ENCODE measurements around the gene TNFAIP8L1.
A peak's percentile ranks its signal among the peaks of the same experiment; 100 is the strongest.

The TNFAIP8L1 gene

GRCh38 chr19:4682417-4683200 lies 43.3 kb downstream of the TNFAIP8L1 start:
- no peaks in the 10 kb centered on the region for H3K27me3 ChIP-seq (ENCODE audit: control insufficient read depth in 3 of 3, insufficient read depth in 3 of 3, low read depth in 1 of 3, low read length in 3 of 3)
- no peaks in the 10 kb centered on the region for H3K4me1 ChIP-seq (ENCODE audit: control insufficient read depth in 2 of 2, insufficient read depth in 1 of 2, low read depth in 1 of 2, low read length in 2 of 2)
- H2AK5ac ChIP-seq (ENCODE audit: low read depth, low read length): peak overlapping the region; percentile 10
- no peak overlapping the region for H3K27ac ChIP-seq (replicated peaks; ENCODE audit: low read length)
- H3K4me3 ChIP-seq (ENCODE audit: low read length in 2 of 2): no peak overlapping the region
- H4K91ac ChIP-seq (ENCODE audit: low read depth, low read length, poor library complexity): no peak overlapping the region
- WGBS, 2 donors (ENCODE audit: extremely low coverage in 2 of 2, insufficient read length in 2 of 2, insufficient replicate concordance in 1 of 2): no CpG with 5 or more reads among the region's 45 CpGs
- peak overlapping the region; percentile 17 for H3K23ac ChIP-seq (ENCODE audit: low read depth, low read length, poor library complexity)
- H2BK120ac ChIP-seq (ENCODE audit: low read depth, low read length): no peak overlapping the region
- H3K36me3 ChIP-seq (replicated peaks in 1 of 2; ENCODE audit: control insufficient read depth in 2 of 2, insufficient read depth in 2 of 2, low read length in 2 of 2): peaks cover 10 to 70% of the 10 kb centered on the region in 2 donors
- H2BK5ac ChIP-seq (ENCODE audit: low read length): no peak overlapping the region
- H3K9ac ChIP-seq (ENCODE audit: low read depth, low read length, poor library complexity): no peak overlapping the region
- H2AFZ ChIP-seq (ENCODE audit: low read length): no peak overlapping the region
- no peak overlapping the region for H2BK12ac ChIP-seq (ENCODE audit: low read length)
- H3K9me3 ChIP-seq (replicated peaks in 1 of 2; ENCODE audit: control insufficient read depth in 2 of 2, insufficient read depth in 1 of 2, low read depth in 1 of 2, low read length in 2 of 2): no peaks in the 10 kb centered on the region
- H2BK15ac ChIP-seq (ENCODE audit: low read length): no peak overlapping the region
- no peak overlapping the region for H3K18ac ChIP-seq (ENCODE audit: low read length)
- H3K79me1 ChIP-seq (ENCODE audit: low read depth, low read length): peaks cover 2% of the 10 kb centered on the region
- H3K14ac ChIP-seq (ENCODE audit: low read length): no peak overlapping the region
- no peak for DNase-seq (ENCODE audit: low spot score)
- no peak overlapping the region for H3K4ac ChIP-seq (ENCODE audit: low read length)
- no peak overlapping the region for H3K4me2 ChIP-seq (ENCODE audit: insufficient read depth, low read length, poor library complexity, severe bottlenecking)
- H4K8ac ChIP-seq (ENCODE audit: low read depth, low read length): no peak overlapping the region

- peaks cover 2% of the 10 kb centered on the region for H3K79me1 ChIP-seq (ENCODE audit: low read depth, low read length)
- H3K27me3 ChIP-seq (ENCODE audit: control insufficient read depth in 3 of 3, insufficient read depth in 3 of 3, low read depth in 1 of 3, low read length in 3 of 3): no peaks in the 10 kb centered on the region
- DNase-seq (ENCODE audit: low spot score): no peak
- H3K14ac ChIP-seq (ENCODE audit: low read length): no peak overlapping the region
- H2BK120ac ChIP-seq (ENCODE audit: low read depth, low read length): no peak overlapping the region
- no peak overlapping the region for H3K27ac ChIP-seq (replicated peaks; ENCODE audit: low read length)
- no peaks in the 10 kb centered on the region for H3K9me3 ChIP-seq (replicated peaks in 1 of 2; ENCODE audit: control insufficient read depth in 2 of 2, insufficient read depth in 1 of 2, low read depth in 1 of 2, low read length in 2 of 2)
- no peak overlapping the region for H3K4me2 ChIP-seq (ENCODE audit: insufficient read depth, low read length, poor library complexity, severe bottlenecking)
- no peak overlapping the region for H4K8ac ChIP-seq (ENCODE audit: low read depth, low read length)
- no peak overlapping the region for H2AK5ac ChIP-seq (ENCODE audit: low read depth, low read length)
- H2BK12ac ChIP-seq (ENCODE audit: low read length): peak overlapping the region; percentile 10
- no peak overlapping the region for H2BK15ac ChIP-seq (ENCODE audit: low read length)
- no peak overlapping the region for H3K18ac ChIP-seq (ENCODE audit: low read length)
- H2BK5ac ChIP-seq (ENCODE audit: low read length): peak overlapping the region; percentile 24
- H3K23ac ChIP-seq (ENCODE audit: low read depth, low read length, poor library complexity): no peak overlapping the region
- H4K91ac ChIP-seq (ENCODE audit: low read depth, low read length, poor library complexity): no peak overlapping the region
- H3K4me3 ChIP-seq (ENCODE audit: low read length in 2 of 2): no peak overlapping the region
- peaks cover 20 to 77% of the 10 kb centered on the region in 2 donors for H3K36me3 ChIP-seq (replicated peaks in 1 of 2; ENCODE audit: control insufficient read depth in 2 of 2, insufficient read depth in 2 of 2, low read length in 2 of 2)
- no CpG with 5 or more reads among the region's 28 CpGs for whole genome bisulfite sequencing, 2 donors (ENCODE audit: extremely low coverage in 2 of 2, insufficient read length in 2 of 2, insufficient replicate concordance in 1 of 2)
- H3K4me1 ChIP-seq (ENCODE audit: control insufficient read depth in 2 of 2, insufficient read depth in 1 of 2, low read depth in 1 of 2, low read length in 2 of 2): no peaks in the 10 kb centered on the region
- H2AFZ ChIP-seq (ENCODE audit: low read length): no peak overlapping the region
- H3K9ac ChIP-seq (ENCODE audit: low read depth, low read length, poor library complexity): peak overlapping the region; percentile 44
- H3K4ac ChIP-seq (ENCODE audit: low read length): no peak overlapping the region
Measured at GRCh38 chr19:4684312-4685095, 45.2 kb downstream of the TNFAIP8L1 start.

GRCh38 chr19:4686700-4687099 lies 47.4 kb downstream of the TNFAIP8L1 start:
- no peak overlapping the region for H4K8ac ChIP-seq (ENCODE audit: low read depth, low read length)
- H3K23ac ChIP-seq (ENCODE audit: low read depth, low read length, poor library complexity): no peak overlapping the region
- H3K27me3 ChIP-seq (ENCODE audit: control insufficient read depth in 3 of 3, insufficient read depth in 3 of 3, low read depth in 1 of 3, low read length in 3 of 3): no peaks in the 10 kb centered on the region
- no peak overlapping the region for H2BK15ac ChIP-seq (ENCODE audit: low read length)
- peaks cover 4% of the 10 kb centered on the region for H3K79me1 ChIP-seq (ENCODE audit: low read depth, low read length)
- peak overlapping the region; percentile 66 for H2BK12ac ChIP-seq (ENCODE audit: low read length)
- no peak for DNase-seq (ENCODE audit: low spot score)
- H3K4me3 ChIP-seq (ENCODE audit: low read length in 2 of 2): no peak overlapping the region
- H3K14ac ChIP-seq (ENCODE audit: low read length): peak overlapping the region; percentile 63
- no peaks in the 10 kb centered on the region for H3K4me1 ChIP-seq (ENCODE audit: control insufficient read depth in 2 of 2, insufficient read depth in 1 of 2, low read depth in 1 of 2, low read length in 2 of 2)
- H3K9me3 ChIP-seq (replicated peaks in 1 of 2; ENCODE audit: control insufficient read depth in 2 of 2, insufficient read depth in 1 of 2, low read depth in 1 of 2, low read length in 2 of 2): no peaks in the 10 kb centered on the region
- H3K27ac ChIP-seq (replicated peaks; ENCODE audit: low read length): no peak overlapping the region
- no peak overlapping the region for H2AK5ac ChIP-seq (ENCODE audit: low read depth, low read length)
- no peak overlapping the region for H2BK5ac ChIP-seq (ENCODE audit: low read length)
- no peak overlapping the region for H2AFZ ChIP-seq (ENCODE audit: low read length)
- H3K4me2 ChIP-seq (ENCODE audit: insufficient read depth, low read length, poor library complexity, severe bottlenecking): no peak overlapping the region
- H3K9ac ChIP-seq (ENCODE audit: low read depth, low read length, poor library complexity): no peak overlapping the region
- H3K36me3 ChIP-seq (replicated peaks in 1 of 2; ENCODE audit: control insufficient read depth in 2 of 2, insufficient read depth in 2 of 2, low read length in 2 of 2): peaks cover 31 to 77% of the 10 kb centered on the region in 2 donors
- no peak overlapping the region for H3K18ac ChIP-seq (ENCODE audit: low read length)
- WGBS, 2 donors (ENCODE audit: extremely low coverage in 2 of 2, insufficient read length in 2 of 2, insufficient replicate concordance in 1 of 2): no CpG with 5 or more reads among the region's 10 CpGs
- no peak overlapping the region for H3K4ac ChIP-seq (ENCODE audit: low read length)
- H4K91ac ChIP-seq (ENCODE audit: low read depth, low read length, poor library complexity): no peak overlapping the region
- H2BK120ac ChIP-seq (ENCODE audit: low read depth, low read length): no peak overlapping the region

- no peak overlapping the region for H2BK120ac ChIP-seq (ENCODE audit: low read depth, low read length)
- H3K36me3 ChIP-seq (replicated peaks in 1 of 2; ENCODE audit: control insufficient read depth in 2 of 2, insufficient read depth in 2 of 2, low read length in 2 of 2): peaks cover 36 to 79% of the 10 kb centered on the region in 2 donors
- no peaks in the 10 kb centered on the region for H3K4me1 ChIP-seq (ENCODE audit: control insufficient read depth in 2 of 2, insufficient read depth in 1 of 2, low read depth in 1 of 2, low read length in 2 of 2)
- H3K4me3 ChIP-seq (ENCODE audit: low read length in 2 of 2): no peak overlapping the region
- H2AK5ac ChIP-seq (ENCODE audit: low read depth, low read length): no peak overlapping the region
- DNase-seq (ENCODE audit: low spot score): no peak
- no peak overlapping the region for H3K4me2 ChIP-seq (ENCODE audit: insufficient read depth, low read length, poor library complexity, severe bottlenecking)
- H2BK15ac ChIP-seq (ENCODE audit: low read length): no peak overlapping the region
- H3K9me3 ChIP-seq (replicated peaks in 1 of 2; ENCODE audit: control insufficient read depth in 2 of 2, insufficient read depth in 1 of 2, low read depth in 1 of 2, low read length in 2 of 2): no peaks in the 10 kb centered on the region
- H4K8ac ChIP-seq (ENCODE audit: low read depth, low read length): no peak overlapping the region
- no peak overlapping the region for H3K4ac ChIP-seq (ENCODE audit: low read length)
- H3K27me3 ChIP-seq (ENCODE audit: control insufficient read depth in 3 of 3, insufficient read depth in 3 of 3, low read depth in 1 of 3, low read length in 3 of 3): no peaks in the 10 kb centered on the region
- H3K14ac ChIP-seq (ENCODE audit: low read length): no peak overlapping the region
- H3K23ac ChIP-seq (ENCODE audit: low read depth, low read length, poor library complexity): no peak overlapping the region
- no peak overlapping the region for H2BK5ac ChIP-seq (ENCODE audit: low read length)
- no peak overlapping the region for H3K9ac ChIP-seq (ENCODE audit: low read depth, low read length, poor library complexity)
- H2BK12ac ChIP-seq (ENCODE audit: low read length): no peak overlapping the region
- no CpG with 5 or more reads among the region's 11 CpGs for WGBS, 2 donors (ENCODE audit: extremely low coverage in 2 of 2, insufficient read length in 2 of 2, insufficient replicate concordance in 1 of 2)
- H4K91ac ChIP-seq (ENCODE audit: low read depth, low read length, poor library complexity): no peak overlapping the region
- no peak overlapping the region for H3K27ac ChIP-seq (replicated peaks; ENCODE audit: low read length)
- H3K79me1 ChIP-seq (ENCODE audit: low read depth, low read length): peaks cover 4% of the 10 kb centered on the region
- H2AFZ ChIP-seq (ENCODE audit: low read length): no peak overlapping the region
- H3K18ac ChIP-seq (ENCODE audit: low read length): no peak overlapping the region
Measured at GRCh38 chr19:4687396-4687795, 48.1 kb downstream of the TNFAIP8L1 start.

All from neuronal stem cell (in vitro differentiated cells).